WERI-Rb-1 (cell line): Measurements from ENCODE around the gene SLC4A11.

Source experiments
- DNase-seq: peaks from one replicate; pipeline ENCODE4 v3.0.0-alpha.2; 2020
- H3K27ac ChIP-seq: fragments of 250-450 bp; sonication (Bioruptor Pico); 2 replicates; pipeline ENCODE4 v1.5.1; 2020; ENCODE audit warnings: mild to moderate bottlenecking, moderate library complexity
- H3K27me3 ChIP-seq: fragments of 250-450 bp; sonication (Bioruptor Pico); 2 replicates; pipeline ENCODE4 v1.5.1; 2021; ENCODE audit warnings: mild to moderate bottlenecking, low read depth, moderate library complexity; ENCODE audit not compliant: insufficient read depth, severe bottlenecking
- H3K36me3 ChIP-seq: fragments of 250-450 bp; sonication (Bioruptor Pico); 2 replicates; pipeline ENCODE4 v1.5.1; 2020; ENCODE audit warnings: mild to moderate bottlenecking, moderate library complexity
- H3K4me3 ChIP-seq: 2 replicates; pipeline ENCODE4 v1.5.1; 2011; ENCODE audit warnings: low read depth, mild to moderate bottlenecking, control low read depth, low read length
- H3K9me3 ChIP-seq: fragments of 250-450 bp; sonication (Bioruptor Pico); 2 replicates; pipeline ENCODE4 v1.5.1; 2021; ENCODE audit warnings: mild to moderate bottlenecking, moderate library complexity; ENCODE audit not compliant: severe bottlenecking
- TF ChIP-seq, protein P1 (sequence below): IDR thresholded peaks from 2 replicates; pipeline ENCODE4 v1.5.1; 2011; ENCODE audit warnings: low read depth, mild to moderate bottlenecking, control low read depth, inconsistent platforms, low read length

The SLC4A11 gene

DNA sequence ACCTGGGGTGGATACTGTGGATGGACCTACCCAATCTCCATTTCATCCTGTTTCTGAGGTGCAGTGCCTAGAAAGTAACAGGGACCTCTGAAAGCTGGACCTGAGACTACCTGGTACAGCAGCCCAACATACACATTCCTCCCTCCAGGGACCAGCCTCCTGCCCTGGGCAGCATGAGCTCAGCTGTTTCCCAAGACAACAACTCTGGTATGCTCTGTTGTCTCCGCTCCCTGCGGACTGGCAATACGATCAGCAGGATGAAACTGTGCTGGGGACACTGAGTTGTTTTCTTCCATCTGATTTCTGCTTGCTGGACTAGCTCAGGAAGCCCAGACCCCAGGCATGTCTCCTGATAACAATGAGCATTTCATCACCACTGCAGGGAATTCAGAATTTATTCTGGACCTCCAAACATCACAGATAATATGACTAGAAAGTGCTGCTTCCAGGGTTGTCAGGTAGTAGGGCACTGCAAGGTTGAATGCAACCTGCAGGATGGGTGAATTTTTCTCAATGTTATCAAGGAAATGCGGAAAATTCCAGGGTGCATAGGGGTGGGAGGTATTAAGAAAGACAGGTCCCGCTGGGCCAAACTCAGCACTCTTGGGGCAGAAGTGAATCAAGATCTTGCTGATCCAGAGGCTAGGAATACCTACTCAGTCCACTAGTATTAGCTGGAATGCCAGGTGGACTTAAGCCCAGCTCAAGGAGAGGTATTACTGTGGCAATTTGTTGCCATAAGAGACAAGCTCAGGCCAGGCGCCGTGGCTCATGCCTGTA is 38.9 kb upstream of the SLC4A11 start:
- no peak overlapping the region for H3K4me3 ChIP-seq
- TF ChIP-seq, protein P1, sequence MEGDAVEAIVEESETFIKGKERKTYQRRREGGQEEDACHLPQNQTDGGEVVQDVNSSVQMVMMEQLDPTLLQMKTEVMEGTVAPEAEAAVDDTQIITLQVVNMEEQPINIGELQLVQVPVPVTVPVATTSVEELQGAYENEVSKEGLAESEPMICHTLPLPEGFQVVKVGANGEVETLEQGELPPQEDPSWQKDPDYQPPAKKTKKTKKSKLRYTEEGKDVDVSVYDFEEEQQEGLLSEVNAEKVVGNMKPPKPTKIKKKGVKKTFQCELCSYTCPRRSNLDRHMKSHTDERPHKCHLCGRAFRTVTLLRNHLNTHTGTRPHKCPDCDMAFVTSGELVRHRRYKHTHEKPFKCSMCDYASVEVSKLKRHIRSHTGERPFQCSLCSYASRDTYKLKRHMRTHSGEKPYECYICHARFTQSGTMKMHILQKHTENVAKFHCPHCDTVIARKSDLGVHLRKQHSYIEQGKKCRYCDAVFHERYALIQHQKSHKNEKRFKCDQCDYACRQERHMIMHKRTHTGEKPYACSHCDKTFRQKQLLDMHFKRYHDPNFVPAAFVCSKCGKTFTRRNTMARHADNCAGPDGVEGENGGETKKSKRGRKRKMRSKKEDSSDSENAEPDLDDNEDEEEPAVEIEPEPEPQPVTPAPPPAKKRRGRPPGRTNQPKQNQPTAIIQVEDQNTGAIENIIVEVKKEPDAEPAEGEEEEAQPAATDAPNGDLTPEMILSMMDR = no peak
- DNase-seq = no peak

DNA sequence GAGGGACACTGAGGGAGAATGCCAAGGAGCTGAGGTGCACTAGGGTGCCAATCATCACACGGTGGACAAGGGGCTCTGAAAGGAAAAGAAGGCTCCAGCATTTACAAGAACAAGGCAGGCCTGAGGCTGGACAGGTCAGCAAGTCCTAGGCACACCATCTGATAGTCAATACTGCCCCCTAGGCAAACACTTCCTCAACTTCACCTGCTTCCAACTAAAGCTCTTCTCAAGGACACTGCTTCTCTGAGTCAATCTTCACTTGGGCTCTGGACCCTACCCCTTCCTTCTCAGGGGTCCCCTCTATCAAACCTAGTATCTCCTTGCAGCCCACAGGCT is 37.7 kb upstream of the SLC4A11 start:
- TF ChIP-seq, protein P1 = peak; percentile 83
- peak overlapping the region; percentile 34; the same call in 1 of the 2 replicates for H3K27ac ChIP-seq
- H3K36me3 ChIP-seq = peaks cover 5% of the 10 kb centered on the region
- H3K27me3 ChIP-seq = no peaks in the 10 kb centered on the region
- DNase-seq = peak; percentile 54
- H3K4me3 ChIP-seq = no peak overlapping the region
- no peaks in the 10 kb centered on the region for H3K9me3 ChIP-seq

More for the DNA sequence above, 38.9 kb upstream of the SLC4A11 start:
- H3K27ac ChIP-seq = no peak overlapping the region
- no peaks in the 10 kb centered on the region for H3K27me3 ChIP-seq
- H3K9me3 ChIP-seq = no peaks in the 10 kb centered on the region
- peaks cover 5% of the 10 kb centered on the region for H3K36me3 ChIP-seq

DNA sequence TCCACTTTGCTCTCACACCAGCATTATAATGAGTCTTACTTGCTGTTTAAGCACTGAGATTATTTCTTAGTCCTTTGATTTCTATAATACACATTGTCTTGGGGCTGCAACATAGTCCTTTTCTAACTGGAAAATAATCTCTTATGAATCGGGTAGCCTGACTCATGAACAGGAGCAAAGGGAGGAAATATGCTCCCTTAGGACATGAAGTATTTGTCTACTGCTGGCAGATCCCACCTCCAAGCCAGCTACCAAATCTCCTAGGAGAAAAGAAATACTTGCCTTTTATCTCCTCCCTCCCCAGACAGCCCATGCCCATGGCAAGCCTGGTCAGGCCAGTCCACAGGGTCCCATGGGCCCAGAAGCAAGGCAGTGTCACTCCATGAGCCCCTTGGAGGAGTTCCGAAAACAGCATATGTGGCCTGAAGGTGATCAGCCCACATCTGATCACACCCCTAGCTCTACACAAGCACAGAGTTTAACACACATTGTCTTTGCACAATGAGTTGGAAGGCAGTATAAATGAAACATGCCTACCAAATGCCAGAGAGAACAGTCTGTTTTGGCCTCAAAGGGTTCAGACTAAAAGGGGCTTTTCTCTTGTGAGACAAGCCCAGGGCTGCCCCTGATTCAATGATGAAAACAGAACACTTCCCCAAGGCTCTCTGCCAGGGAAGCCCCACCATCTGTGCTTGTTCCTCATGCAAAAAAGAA is 37.1 kb upstream of the SLC4A11 start:
- no peak for DNase-seq

DNA sequence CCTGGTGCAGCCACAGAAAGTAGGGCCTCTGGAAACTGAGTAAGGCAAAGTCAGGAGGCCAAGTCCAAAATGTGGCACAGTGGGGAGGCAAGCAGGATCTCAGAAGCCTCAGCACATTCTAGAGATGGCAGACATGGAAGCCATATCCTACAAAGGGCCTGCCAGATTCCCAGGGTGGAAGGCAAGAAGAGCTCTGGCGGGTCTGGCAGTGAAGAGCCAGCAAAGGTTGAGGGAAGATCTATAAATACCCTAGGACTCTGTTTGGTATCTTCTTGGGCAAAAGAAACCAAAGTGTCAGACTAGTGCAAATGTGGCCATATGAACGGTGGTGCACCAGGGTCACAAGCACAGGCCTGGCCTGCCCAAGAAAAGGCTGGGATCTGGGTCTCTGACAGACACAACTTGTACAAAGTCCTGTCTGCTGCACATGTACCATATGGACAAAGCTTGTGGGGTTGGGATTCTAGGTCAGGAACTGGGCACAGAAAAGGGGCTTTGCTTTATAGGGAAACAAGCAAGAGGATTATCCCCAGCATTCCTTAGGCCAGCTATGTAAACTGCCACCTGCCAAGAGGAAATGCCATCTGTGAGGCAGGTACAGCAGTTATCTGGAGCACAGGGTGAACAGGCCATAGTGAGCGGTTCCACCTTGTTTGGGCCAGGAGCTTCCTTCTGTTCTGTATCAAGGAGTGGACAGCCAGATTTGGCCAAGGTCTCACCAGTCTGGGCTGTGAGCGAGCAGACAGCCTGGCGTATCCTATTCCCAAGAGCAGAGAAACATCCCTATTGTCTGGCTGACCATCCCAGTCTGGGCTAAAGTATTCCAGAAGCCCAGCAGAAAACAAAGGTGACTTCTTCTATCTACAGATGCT is 36.3 kb upstream of the SLC4A11 start:
- DNase-seq = peak; percentile 58
- Histone ChIP-seq H3K4me3 (no peak overlapping the region), H3K27ac (peak overlapping the region; percentile 52), H3K36me3 (peaks cover 3% of the 10 kb centered on the region; the same call in 1 of the 2 replicates), H3K9me3 (no peaks in the 10 kb centered on the region), H3K27me3 (no peaks in the 10 kb centered on the region)
- TF ChIP-seq, protein P1 = no peak

More for the DNA sequence above, 37.1 kb upstream of the SLC4A11 start:
- Histone ChIP-seq H3K9me3 (no peaks in the 10 kb centered on the region), H3K27ac (peak overlapping the region; percentile 34), H3K4me3 (no peak overlapping the region), H3K36me3 (peaks cover 3% of the 10 kb centered on the region; the same call in 1 of the 2 replicates), H3K27me3 (no peaks in the 10 kb centered on the region)
- TF ChIP-seq, protein P1 = no peak

DNA sequence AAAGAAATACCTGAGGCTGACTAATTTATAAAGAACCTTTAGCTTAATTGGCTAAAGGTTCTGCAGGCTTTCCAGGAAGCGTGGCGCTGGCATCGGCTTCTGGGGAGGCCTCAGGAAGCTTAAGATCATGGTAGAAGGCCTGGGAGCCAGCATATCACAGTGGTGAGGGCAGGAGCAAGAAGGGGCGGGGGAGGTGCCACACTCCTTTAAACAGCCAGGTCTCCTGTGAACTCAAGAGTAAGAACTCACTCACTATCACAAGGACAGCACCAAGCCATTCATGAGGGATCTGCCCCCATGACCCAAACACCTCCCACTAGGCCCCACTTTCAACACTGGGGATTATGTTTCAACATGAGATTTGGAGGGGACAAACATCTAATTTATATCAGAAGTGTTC is 34.4 kb upstream of the SLC4A11 start:
- Histone ChIP-seq H3K27me3 (no peaks in the 10 kb centered on the region), H3K27ac (no peak overlapping the region), H3K4me3 (no peak overlapping the region), H3K9me3 (no peaks in the 10 kb centered on the region), H3K36me3 (no peaks in the 10 kb centered on the region; the same call in 1 of the 2 replicates)
- TF ChIP-seq, protein P1 = no peak
- no peak for DNase-seq
